NT2/D1 (cell line): ENCODE data around the gene PPP6R1.

ENCODE experiments used
- SUZ12 ChIP-seq: IDR thresholded peaks from 2 replicates; pipeline ENCODE4 v1.6.1; 2011; ENCODE audit not compliant: insufficient read length, insufficient read depth; ENCODE audit errors: extremely low read depth
- YY1 ChIP-seq: IDR thresholded peaks from 2 replicates; pipeline ENCODE4 v1.6.1; 2011; ENCODE audit not compliant: insufficient read length, insufficient read depth
- ZNF274 ChIP-seq: IDR thresholded peaks from 2 replicates; pipeline ENCODE4 v1.6.1; 2011; ENCODE audit warnings: mild to moderate bottlenecking, low read depth, low read length

- TF ChIP-seq YY1 = no peak
- TF ChIP-seq SUZ12 = no peak
- no peak for TF ChIP-seq ZNF274
Measured at GRCh38 chr19:55304980-55305379, 46.2 kb upstream of the PPP6R1 start.
